Tibial artery (tissue), 4 donors: ENCODE data around the gene TDRD6.

Experiments used
- DNase-seq, 2 donors: peaks; one replicate each; pipeline ENCODE4 v3.0.0-alpha.2; 2019
- H3K27ac ChIP-seq, 2 donors: fragments of 200-600 bp; sonication (generic) in 1 of 2; 1 replicate in 1 of 2; 2 replicates in 1 of 2; pipeline ENCODE4 v1.5.1; 2018 to 2019; ENCODE audit warnings: mild to moderate bottlenecking in 1 of 2
- H3K27me3 ChIP-seq, 2 donors: fragments of 200-600 bp; sonication (generic) in 1 of 2; one replicate each; pipeline versions ENCODE4 v1.5.1 to v1.6.0; 2016 to 2019
- H3K36me3 ChIP-seq, 3 donors: fragments of 200-600 bp; sonication (generic) in 2 of 3; one replicate each; pipeline ENCODE4 v1.5.1; 2016 to 2019; ENCODE audit warnings: mild to moderate bottlenecking in 2 of 3
- H3K4me1 ChIP-seq, 4 donors: fragments of 200-600 bp; sonication (generic) in 2 of 4; 1 replicate in 3 of 4; 2 replicates in 1 of 4; pipeline ENCODE4 v1.5.1; 2016 to 2019
- H3K4me3 ChIP-seq, 2 donors: fragments of 200-600 bp; sonication (generic) in 1 of 2; 1 replicate in 1 of 2; 2 replicates in 1 of 2; pipeline ENCODE4 v1.5.1; 2018 to 2019; ENCODE audit warnings: mild to moderate bottlenecking in 2 of 2
- H3K9me3 ChIP-seq, 3 donors: fragments of 200-600 bp; sonication (generic) in 1 of 3; one replicate each; pipeline ENCODE4 v1.5.1; 2016 to 2019
- intact Hi-C: fragments of 100-400 bp; cut with DNase I; formaldehyde crosslinking; loops from one replicate; pipeline ENCODE4 v1.15.0; 2023; ENCODE audit warnings: low total_unique reads
- TF ChIP-seq, protein P1 (sequence below), 2 experiments: fragments of 200-600 bp in 1 of 2; fragments of 450-650 bp in 1 of 2; IDR thresholded peaks; one replicate each; pipeline ENCODE4 v1.5.1; 2017 to 2019; ENCODE audit warnings: antibody characterized with exemption in 2 of 2, mild to moderate bottlenecking in 1 of 2, moderate library complexity in 1 of 2

Gene TDRD6

DNA sequence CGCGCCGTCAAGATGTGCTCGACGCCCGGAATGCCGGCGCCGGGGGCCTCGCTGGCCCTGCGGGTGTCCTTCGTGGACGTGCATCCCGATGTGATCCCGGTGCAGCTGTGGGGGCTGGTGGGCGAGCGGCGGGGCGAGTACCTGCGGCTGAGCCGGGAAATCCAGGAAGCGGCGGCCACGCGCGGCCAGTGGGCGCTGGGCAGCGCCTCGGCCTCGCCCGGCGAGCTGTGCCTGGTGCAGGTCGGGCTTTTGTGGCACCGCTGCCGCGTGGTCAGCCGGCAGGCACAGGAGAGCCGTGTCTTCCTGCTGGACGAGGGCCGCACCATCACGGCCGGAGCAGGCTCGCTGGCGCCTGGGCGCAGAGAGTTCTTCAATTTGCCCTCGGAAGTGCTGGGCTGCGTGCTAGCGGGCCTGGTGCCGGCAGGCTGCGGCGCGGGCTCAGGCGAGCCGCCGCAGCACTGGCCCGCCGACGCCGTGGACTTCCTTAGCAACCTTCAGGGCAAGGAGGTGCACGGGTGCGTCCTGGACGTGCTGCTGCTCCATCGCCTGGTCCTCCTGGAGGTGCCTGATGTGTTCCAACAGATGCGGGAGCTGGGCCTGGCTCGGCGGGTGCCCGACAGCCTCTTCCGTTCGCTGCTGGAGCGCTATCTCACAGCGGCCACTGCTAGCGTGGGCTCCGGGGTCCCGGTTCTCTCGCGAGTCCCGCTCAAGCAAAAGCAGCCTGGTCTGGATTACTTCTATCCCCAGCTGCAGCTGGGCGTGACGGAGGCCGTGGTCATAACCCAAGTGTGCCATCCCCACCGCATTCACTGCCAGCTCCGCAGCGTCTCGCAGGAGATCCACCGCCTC is 656 bp downstream of the TDRD6 start:
- Histone ChIP-seq H3K4me1 (no peaks in the 10 kb centered on the region), H3K36me3 (no peaks in the 10 kb centered on the region), H3K27ac (no peak overlapping the region), H3K27me3 (no peaks in the 10 kb centered on the region), H3K4me3 (no peak overlapping the region), H3K9me3 (no peaks in the 10 kb centered on the region)
- DNase-seq = no peak
- TF ChIP-seq, protein P1, sequence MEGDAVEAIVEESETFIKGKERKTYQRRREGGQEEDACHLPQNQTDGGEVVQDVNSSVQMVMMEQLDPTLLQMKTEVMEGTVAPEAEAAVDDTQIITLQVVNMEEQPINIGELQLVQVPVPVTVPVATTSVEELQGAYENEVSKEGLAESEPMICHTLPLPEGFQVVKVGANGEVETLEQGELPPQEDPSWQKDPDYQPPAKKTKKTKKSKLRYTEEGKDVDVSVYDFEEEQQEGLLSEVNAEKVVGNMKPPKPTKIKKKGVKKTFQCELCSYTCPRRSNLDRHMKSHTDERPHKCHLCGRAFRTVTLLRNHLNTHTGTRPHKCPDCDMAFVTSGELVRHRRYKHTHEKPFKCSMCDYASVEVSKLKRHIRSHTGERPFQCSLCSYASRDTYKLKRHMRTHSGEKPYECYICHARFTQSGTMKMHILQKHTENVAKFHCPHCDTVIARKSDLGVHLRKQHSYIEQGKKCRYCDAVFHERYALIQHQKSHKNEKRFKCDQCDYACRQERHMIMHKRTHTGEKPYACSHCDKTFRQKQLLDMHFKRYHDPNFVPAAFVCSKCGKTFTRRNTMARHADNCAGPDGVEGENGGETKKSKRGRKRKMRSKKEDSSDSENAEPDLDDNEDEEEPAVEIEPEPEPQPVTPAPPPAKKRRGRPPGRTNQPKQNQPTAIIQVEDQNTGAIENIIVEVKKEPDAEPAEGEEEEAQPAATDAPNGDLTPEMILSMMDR (IDR thresholded peaks at IDR 0.05) = no peak
- intact Hi-C loops = no loop called here

DNA sequence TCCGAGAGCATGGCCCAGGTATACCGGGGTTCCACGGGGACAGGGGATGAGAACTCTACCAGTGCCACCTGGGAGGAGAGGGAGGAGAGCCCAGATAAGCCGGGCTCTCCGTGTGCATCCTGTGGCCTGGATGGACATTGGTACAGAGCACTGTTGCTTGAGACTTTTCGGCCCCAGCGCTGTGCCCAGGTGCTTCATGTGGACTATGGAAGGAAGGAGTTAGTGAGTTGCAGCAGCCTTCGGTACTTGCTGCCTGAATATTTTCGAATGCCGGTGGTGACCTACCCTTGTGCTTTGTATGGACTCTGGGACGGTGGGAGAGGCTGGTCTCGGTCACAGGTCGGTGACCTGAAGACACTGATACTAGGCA is 1.3 kb downstream of the TDRD6 start:
- intact Hi-C loops = no loop called here
- H3K4me1 ChIP-seq = no peaks in the 10 kb centered on the region
- H3K27ac ChIP-seq = no peak overlapping the region
- no peaks in the 10 kb centered on the region for H3K9me3 ChIP-seq
- no peaks in the 10 kb centered on the region for H3K27me3 ChIP-seq
- no peaks in the 10 kb centered on the region for H3K36me3 ChIP-seq
- H3K4me3 ChIP-seq = no peak overlapping the region
- no peak for DNase-seq
- TF ChIP-seq, protein P1 (IDR thresholded peaks at IDR 0.05) = no peak

DNA sequence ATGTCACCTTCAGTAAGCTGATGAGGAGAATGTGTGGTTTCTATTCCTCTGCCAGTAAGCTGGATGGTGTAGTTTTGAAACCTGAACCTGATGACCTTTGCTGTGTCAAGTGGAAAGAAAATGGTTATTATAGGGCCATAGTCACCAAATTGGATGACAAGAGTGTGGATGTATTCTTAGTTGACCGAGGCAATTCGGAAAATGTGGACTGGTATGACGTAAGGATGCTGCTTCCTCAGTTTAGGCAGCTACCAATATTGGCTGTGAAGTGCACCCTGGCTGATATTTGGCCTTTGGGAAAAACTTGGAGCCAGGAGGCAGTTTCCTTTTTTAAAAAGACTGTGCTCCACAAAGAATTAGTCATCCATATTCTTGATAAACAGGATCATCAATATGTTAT is 2.0 kb downstream of the TDRD6 start:
- DNase-seq = no peak
- TF ChIP-seq, protein P1 (IDR thresholded peaks at IDR 0.05) = no peak
- H3K36me3 ChIP-seq = no peaks in the 10 kb centered on the region
- H3K27me3 ChIP-seq = no peaks in the 10 kb centered on the region
- H3K27ac ChIP-seq = no peak overlapping the region
- no peak overlapping the region for H3K4me3 ChIP-seq
- intact Hi-C loops = no loop called here
- H3K4me1 ChIP-seq = no peaks in the 10 kb centered on the region
- no peaks in the 10 kb centered on the region for H3K9me3 ChIP-seq

DNA sequence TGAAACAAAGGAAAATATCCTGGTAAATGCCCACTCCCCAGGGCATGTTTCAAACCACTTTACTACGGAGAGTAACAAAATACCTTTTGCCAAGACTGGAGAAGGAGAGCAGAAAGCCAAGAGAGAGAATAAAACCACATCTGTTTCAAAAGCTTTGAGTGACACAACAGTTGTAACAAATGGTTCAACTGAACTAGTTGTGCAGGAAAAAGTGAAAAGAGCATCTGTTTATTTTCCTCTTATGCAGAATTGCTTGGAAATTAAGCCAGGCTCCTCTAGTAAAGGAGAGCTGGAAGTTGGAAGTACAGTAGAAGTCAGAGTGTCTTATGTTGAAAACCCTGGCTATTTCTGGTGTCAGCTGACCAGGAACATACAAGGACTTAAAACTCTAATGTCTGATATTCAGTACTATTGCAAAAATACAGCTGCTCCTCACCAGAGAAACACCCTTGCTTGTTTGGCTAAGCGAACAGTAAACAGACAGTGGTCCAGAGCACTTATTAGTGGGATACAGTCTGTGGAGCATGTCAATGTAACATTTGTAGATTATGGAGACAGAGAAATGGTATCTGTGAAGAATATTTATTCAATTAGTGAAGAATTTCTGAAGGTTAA is 2.6 kb downstream of the TDRD6 start:
- intact Hi-C loops = no loop called here
- Histone ChIP-seq H3K9me3 (no peaks in the 10 kb centered on the region), H3K4me1 (no peaks in the 10 kb centered on the region), H3K36me3 (no peaks in the 10 kb centered on the region), H3K27me3 (no peaks in the 10 kb centered on the region), H3K27ac (no peak overlapping the region), H3K4me3 (no peak overlapping the region)
- DNase-seq = no peak
- TF ChIP-seq, protein P1 (IDR thresholded peaks at IDR 0.05) = no peak

DNA sequence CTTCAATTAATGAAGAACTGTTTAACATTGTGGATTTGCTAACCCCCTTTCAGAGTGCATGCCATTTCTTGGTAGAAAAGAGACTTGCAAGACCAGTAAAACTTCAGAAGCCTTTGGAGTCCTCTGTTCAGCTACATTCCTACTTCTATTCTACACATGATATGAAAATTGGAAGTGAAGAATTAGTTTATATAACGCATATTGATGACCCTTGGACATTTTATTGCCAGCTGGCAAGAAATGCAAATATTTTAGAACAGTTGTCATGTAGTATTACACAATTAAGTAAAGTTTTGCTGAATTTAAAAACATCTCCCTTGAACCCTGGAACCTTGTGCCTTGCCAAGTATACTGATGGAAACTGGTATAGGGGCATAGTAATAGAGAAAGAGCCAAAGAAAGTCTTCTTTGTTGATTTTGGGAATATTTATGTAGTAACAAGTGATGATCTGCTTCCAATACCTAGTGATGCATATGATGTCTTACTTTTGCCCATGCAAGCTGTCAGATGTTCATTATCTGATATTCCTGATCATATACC is 3.3 kb downstream of the TDRD6 start:
- Histone ChIP-seq H3K27ac (no peak overlapping the region), H3K4me3 (no peak overlapping the region), H3K36me3 (no peaks in the 10 kb centered on the region), H3K27me3 (no peaks in the 10 kb centered on the region), H3K9me3 (no peaks in the 10 kb centered on the region), H3K4me1 (no peaks in the 10 kb centered on the region)
- intact Hi-C loops = no loop called here
- no peak for DNase-seq
- TF ChIP-seq, protein P1 (IDR thresholded peaks at IDR 0.05) = no peak
